A673 (cell line): ENCODE data around the gene MTURN.

Source experiments
- CTCF ChIP-seq: fragments of 300-800, 200-600 bp; sonication (generic); conservative IDR thresholded peaks from 2 replicates; pipeline ENCODE4 v1.5.1; 2017; ENCODE audit warnings: low read depth, mild to moderate bottlenecking, antibody characterized with exemption, low read length, moderate library complexity, mixed read lengths
- EZH2 ChIP-seq: fragments of 200-600 bp; sonication (generic); IDR thresholded peaks from 2 replicates; pipeline ENCODE4 v1.6.1; 2017; ENCODE audit warnings: borderline replicate concordance, low read depth, mild to moderate bottlenecking, mixed read lengths, antibody characterized with exemption, low read length; ENCODE audit not compliant: poor library complexity, severe bottlenecking

- TF ChIP-seq CTCF = no peak
- TF ChIP-seq EZH2 = no peak
These were observed 1.4 kb downstream of the MTURN start for GRCh38 chr7:30136117-30136731.
